ENCODE results near the gene GARRE1.
"Not testable (repeated sequence)": the region's sequence is repeated elsewhere in the genome, so short reads cannot be mapped to it uniquely, and the experiment has no call there.

Gene GARRE1

GRCh38 chr19:34230820-34231219 is 23.5 kb upstream of the GARRE1 start:
- no peak for DNase-seq (ENCODE audit: low read depth in 2 of 2)

GRCh38 chr19:34231439-34231838 is 22.9 kb upstream of the GARRE1 start:
- DNase-seq (ENCODE audit: low read depth in 2 of 2) = no peak

DNA sequence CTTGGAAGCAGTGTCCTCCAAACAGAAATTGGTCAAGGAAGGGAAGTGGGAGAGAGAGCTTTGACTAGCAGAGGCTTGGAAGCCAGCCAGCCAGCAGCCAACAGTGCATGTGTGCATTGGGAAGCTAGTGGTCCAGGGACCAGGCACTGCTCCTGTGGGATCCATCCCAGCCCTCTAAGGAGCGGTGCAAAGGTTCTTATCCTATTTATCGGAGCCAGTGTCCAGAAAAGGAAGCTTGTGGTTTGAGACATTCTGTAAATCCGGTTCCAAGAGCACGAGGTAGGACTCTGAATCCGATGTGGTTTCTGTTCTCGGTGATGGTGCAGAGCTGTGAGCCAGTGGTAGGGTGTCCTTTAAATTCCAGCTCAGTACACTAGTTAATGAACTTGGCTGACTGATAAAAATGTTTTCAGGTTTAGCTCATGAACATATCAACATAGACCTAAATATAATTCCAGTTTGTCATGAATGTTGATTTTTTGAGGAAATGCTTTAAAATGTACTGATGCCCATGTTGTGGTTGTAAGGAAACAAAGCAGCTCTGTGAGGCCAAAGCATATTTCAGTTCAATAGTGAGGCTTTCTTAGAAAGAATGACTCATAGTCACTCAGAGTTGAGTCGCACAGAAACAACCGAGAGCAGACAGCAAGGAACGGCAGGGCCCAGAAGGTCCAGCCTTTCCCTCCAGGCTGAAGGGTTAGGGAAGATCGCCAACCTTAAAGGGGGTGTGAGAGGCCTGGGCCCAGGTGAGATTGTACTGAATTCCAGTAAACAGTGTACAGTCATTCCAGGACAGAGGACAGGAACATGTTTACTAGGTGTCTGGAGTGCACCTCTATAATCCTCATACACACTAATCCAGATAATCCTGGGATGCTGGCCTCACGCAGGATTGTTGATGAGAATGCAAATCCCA is 21.5 kb upstream of the GARRE1 start:
- DNase-seq (ENCODE audit: low read depth in 2 of 2) = no peak

DNA sequence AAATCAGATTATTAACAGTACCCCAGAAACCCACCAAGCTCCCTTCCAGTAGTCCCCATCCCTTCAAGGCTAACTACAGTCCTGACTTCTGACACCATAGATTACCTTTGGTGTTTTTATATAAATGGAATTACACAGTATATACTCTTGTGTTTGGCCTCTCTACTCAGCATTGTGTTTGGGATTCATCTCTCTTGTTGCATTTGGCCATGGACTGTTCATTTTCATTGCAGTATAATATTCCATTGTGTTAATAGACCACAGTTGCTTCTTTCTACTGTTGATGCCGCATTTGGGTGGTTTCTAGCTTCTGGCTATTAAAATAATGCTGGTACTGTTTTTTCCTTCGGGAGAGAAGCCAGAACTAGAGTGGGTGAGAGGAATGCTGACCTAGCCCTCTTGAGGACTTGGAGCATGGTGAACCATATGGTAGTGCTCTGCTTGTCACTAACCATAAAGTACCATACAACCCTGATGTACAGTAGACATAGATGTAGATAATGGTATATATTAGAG is 18.9 kb upstream of the GARRE1 start:
- no peak for DNase-seq (ENCODE audit: low read depth in 2 of 2)

GRCh38 chr19:34236035-34236987 is 18.0 kb upstream of the GARRE1 start:
- DNase-seq (ENCODE audit: low read depth in 2 of 2) = no peak

DNA sequence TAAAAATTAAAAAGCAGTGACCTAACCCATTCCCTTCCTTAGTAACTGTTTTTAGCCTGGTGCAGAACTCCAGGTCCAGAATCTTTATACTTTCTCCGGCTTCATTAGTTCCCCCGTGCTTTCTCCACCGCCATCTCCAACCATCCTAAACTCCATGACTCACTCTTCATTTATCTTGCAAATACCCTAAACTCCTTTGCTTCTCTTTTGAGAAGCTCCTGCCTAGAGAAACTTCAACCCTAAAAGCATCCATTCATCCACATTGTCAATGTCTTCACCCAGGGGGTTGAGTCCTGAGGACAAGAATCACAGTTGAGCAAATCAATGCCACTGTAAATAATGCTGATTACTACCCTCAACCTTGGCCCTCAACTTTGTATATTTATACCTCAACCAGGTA is 17.1 kb upstream of the GARRE1 start:
- DNase-seq (ENCODE audit: low read depth in 2 of 2) = no peak

DNA sequence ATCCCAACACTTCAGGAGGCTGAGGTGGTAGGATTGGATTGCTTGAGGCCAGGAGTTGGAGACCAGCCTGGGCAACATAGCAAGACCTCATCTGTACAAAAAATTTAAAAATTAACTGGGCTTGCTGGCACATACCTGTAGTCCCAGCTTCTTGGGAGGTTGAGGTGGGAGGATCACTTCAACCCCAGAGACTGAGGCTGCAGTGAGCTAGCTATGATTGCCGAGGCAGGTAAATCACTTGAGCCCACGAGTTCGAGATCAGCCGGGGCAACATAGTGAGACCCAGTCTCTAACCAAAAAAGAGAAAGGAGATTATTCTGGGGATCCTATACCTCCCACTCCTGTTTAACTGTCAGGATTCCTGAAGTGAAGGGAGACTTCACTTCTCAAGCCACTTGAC is 16.4 kb upstream of the GARRE1 start:
- no peak for DNase-seq (ENCODE audit: low read depth in 2 of 2)

DNA sequence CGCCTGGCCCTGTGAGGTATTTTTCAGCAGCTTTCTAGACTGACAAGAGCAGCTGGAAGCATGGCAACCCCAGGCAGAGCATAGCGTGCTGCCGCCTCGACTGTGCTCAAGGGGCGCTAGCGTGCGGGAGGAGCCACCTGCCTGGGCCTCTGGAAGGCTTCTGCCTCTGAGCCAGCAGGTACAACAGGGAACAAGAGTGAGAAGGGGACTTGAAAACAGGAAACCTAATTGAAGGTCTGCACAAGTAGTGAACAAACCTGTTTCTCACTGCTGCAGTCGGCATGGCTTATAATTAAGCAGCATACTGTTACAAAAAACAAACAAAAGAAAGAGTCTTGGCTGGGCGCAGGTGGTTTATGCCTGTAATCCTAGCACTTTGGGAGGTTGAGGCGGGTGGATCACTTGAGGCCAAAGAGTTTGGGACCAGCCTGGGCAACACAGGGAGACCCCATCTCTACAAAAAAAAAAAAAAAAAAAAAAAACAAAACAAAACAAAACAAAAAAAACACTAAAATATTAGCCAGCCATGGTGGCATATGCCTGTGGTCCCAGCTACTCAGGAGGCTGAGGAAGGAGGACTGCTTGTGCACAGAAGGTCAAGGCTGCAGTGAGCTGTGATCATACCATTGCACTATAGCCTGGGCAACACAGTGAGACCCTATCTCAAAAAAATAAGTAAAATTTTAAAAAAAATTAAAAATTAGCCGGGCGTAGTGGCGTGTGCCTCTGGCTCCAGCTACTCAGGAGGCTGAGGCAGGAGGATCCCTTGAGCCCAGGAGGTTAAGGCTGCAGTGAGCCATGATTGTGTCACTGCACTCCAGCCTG is 12.6 kb upstream of the GARRE1 start:
- DNase-seq (ENCODE audit: low read depth in 2 of 2) = no peak

GRCh38 chr19:34243138-34243875 is 11.0 kb upstream of the GARRE1 start:
- DNase-seq (ENCODE audit: low read depth in 2 of 2) = not testable (repeated sequence)

DNA sequence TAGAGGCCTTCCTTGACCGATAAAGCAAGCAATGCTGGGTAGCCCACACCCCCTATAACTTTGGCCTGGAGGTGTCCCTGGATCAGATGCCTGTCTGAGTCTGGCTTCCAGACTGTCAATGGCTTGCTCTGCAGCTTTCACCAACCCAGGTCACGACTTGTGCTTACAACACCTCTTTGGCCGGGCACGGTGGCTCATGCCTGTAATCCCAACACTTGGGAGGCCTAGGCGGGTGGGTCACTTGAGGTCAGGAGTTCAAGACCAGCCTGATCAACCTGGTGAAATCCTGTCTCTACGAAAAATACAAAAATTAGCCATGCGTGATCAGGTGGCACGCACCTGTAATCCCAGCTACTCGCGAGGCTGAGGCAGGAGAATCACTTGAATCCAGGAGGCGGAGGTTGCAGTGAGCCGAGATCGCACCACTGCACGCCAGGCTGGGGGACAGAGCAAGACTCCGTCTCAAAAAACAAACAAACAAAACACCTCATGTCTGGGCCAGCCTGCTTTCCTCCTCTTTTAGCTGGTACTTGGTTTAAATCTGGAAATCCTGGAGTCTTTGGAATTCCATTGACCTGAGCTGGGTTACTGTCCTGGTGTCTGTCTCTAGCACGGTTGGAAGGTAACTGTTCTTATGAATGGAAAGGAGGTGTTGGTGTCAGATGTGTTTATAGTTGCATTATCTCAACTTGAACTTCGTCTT is 10.3 kb upstream of the GARRE1 start:
- DNase-seq (ENCODE audit: low read depth in 2 of 2) = no peak

- no peak for DNase-seq (ENCODE audit: low read depth in 2 of 2)
These were observed 9.6 kb upstream of the GARRE1 start for GRCh38 chr19:34244611-34245299.

- DNase-seq (ENCODE audit: low read depth in 2 of 2) = no peak
These were observed 8.0 kb upstream of the GARRE1 start for GRCh38 chr19:34246340-34246739.

GRCh38 chr19:34248941-34249340 is 5.4 kb upstream of the GARRE1 start:
- no peak for DNase-seq (ENCODE audit: low read depth in 2 of 2)

- DNase-seq (ENCODE audit: low read depth in 2 of 2) = not testable (repeated sequence)
These were observed 1.2 kb upstream of the GARRE1 start for GRCh38 chr19:34253167-34253566.

DNA sequence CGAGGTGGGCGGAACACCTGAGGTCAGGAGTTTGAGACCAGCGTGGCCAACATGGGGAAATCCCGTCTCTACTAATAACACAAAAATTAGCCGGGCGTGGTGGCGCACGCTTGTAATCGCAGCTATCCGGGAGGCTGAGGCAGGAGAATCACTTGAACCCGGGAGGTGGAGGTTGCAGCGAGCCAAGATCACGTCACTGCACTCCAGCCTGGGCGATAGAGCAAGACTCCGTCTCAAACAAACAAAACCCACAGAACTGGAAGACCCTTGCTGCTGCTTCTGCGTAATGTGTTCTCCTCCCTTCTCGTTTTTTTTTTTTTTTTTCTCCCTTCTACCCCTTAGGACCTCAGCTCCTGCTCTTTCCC is 691 bp upstream of the GARRE1 start:
- not testable (repeated sequence) for DNase-seq (ENCODE audit: low read depth in 2 of 2)

DNA sequence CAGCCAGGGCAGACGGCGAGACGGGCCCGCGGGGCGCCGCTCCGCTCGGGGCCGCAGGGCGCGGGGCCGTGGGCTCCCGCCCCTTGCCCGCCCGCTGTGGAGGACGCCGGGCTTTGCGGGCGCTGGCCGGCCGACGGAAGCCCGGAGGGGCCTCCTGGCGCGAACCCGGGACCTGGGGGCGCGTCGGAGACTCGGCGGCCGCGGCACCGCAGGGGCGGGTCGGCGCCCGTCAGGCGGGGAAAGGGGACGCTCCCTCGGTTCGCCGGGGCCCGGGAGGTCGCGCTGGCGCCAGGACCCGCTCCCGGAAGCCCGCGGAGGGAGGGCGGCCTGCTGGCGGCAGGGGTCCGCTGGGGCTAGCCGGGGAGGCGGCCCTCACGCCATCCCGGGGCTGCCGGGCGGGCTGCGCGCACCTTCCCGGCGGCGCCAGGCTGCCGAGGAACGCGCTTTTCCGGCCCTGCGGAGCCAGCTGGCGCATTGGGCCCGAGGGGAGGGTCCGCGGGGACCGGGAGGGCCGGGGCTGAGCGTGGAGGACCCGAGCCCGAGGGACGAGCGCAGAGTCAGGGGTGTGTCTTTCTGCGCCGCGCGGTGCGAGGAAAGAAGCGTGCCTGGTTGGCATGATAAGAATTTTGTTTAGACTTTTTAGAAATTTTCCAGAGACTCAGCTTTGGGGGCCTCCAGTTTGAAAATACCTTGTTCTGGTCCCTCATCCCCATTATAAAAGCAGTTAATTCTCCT is 511 bp downstream of the GARRE1 start:
- DNase-seq (ENCODE audit: low read depth in 2 of 2) = no peak

DNA sequence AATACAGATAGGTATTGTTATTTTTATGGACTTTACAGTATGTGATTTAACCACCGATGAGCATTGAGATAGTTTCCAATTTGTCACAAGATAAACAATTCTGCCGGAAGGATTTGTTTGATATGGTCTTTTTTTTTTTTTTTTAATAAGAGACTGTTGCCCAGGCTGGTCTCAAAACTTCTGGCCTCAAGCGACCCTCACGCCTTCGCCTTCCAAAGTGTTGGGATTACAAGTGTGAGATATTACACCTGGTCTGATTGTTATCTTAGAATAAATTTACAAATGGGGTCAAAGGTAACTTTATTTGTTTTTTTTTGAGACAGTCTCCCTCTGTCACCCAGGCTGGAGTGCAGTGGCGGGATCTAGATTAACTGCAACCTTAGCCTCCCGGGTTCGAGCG is 1.2 kb downstream of the GARRE1 start:
- DNase-seq (ENCODE audit: low read depth in 2 of 2) = no peak

- no peak for DNase-seq (ENCODE audit: low read depth in 2 of 2)
These were observed 2.6 kb downstream of the GARRE1 start for GRCh38 chr19:34256835-34257558.
